CD4-positive, alpha-beta T cell treated with Interleukin-6 for 4 hours (primary cell): ENCODE measurements around the gene COPS9.

ENCODE experiments used
- DNase-seq: peaks from one replicate; pipeline ENCODE4 v3.0.0-alpha.2; 2020; ENCODE audit warnings: mixed read lengths

The COPS9 gene

GRCh38 chr2:240132651-240132980, 3.5 kb downstream of the COPS9 start:
- DNase-seq, result no peak

- DNase-seq, result no peak
Measured at GRCh38 chr2:240131941-240132650, 4.0 kb downstream of the COPS9 start.

GRCh38 chr2:240131296-240131695, 4.8 kb downstream of the COPS9 start:
- no peak for DNase-seq

- no peak for DNase-seq
Measured at GRCh38 chr2:240130393-240131195, 5.5 kb downstream of the COPS9 start.

GRCh38 chr2:240129731-240130392, 6.2 kb downstream of the COPS9 start:
- no peak for DNase-seq

- no peak for DNase-seq
Measured at GRCh38 chr2:240129311-240129710, 6.8 kb downstream of the COPS9 start.

- DNase-seq, result no peak
Measured at GRCh38 chr2:240128608-240129145, 7.4 kb downstream of the COPS9 start.

- DNase-seq, result no peak
Measured at GRCh38 chr2:240127911-240128607, 8.0 kb downstream of the COPS9 start.

- DNase-seq, result no peak
Measured at GRCh38 chr2:240127191-240127750, 8.8 kb downstream of the COPS9 start.

- DNase-seq, result no peak
Measured at GRCh38 chr2:240126731-240127130, 9.4 kb downstream of the COPS9 start.

GRCh38 chr2:240125742-240126141, 10.4 kb downstream of the COPS9 start:
- DNase-seq, result no peak

GRCh38 chr2:240124651-240125030, 11.5 kb downstream of the COPS9 start:
- DNase-seq, result no peak

GRCh38 chr2:240123821-240124650, 12.1 kb downstream of the COPS9 start:
- DNase-seq, result no peak

- DNase-seq, result no peak
Measured at GRCh38 chr2:240121675-240122074, 14.4 kb downstream of the COPS9 start.

GRCh38 chr2:240121190-240121589, 14.9 kb downstream of the COPS9 start:
- DNase-seq, result no peak

- DNase-seq, result no peak
Measured at GRCh38 chr2:240114233-240114632, 21.9 kb downstream of the COPS9 start.

- DNase-seq, result no peak
Measured at GRCh38 chr2:240112914-240113690, 23.0 kb downstream of the COPS9 start.

- DNase-seq, result no peak
Measured at GRCh38 chr2:240111253-240111652, 24.9 kb downstream of the COPS9 start.

- no peak for DNase-seq
Measured at GRCh38 chr2:240109386-240109785, 26.7 kb downstream of the COPS9 start.

GRCh38 chr2:240107477-240107796, 28.7 kb downstream of the COPS9 start:
- no peak for DNase-seq
